ENCODE measurements around the gene CDC42EP4. TPM values are rescaled to one million over a fixed set of nuclear protein-coding genes. Genes with fewer than 3 reads are reported as not detected.
A peak's percentile ranks its signal among the peaks of the same experiment; 100 is the strongest.

The CDC42EP4 gene
- total RNA-seq, 2 donors from 2014 or later = 35.4 to 56.0 TPM

- no peak for DNase-seq (ENCODE audit: low spot score)
- no peak overlapping the region for H3K4me3 ChIP-seq
- H3K4me1 ChIP-seq = peaks cover 0 to 67% of the 10 kb centered on the region in 2 donors
- no peak for TF ChIP-seq CTCF (IDR thresholded peaks at IDR 0.05)
- no peaks in the 10 kb centered on the region for H3K9me3 ChIP-seq
- peak overlapping the region; percentile 90 to 96 for H3K27ac ChIP-seq
- H3K27me3 ChIP-seq = no peaks in the 10 kb centered on the region
- peaks cover 24% of the 10 kb centered on the region for H3K36me3 ChIP-seq
These were observed 25.6 kb downstream of the CDC42EP4 start for GRCh38 chr17:73285916-73286862.

- peaks cover 0 to 61% of the 10 kb centered on the region in 2 donors for H3K4me1 ChIP-seq
These were observed 26.2 kb downstream of the CDC42EP4 start for GRCh38 chr17:73285603-73285908.

GRCh38 chr17:73284906-73285602 lies 26.7 kb downstream of the CDC42EP4 start:
- Histone ChIP-seq H3K27me3 (no peaks in the 10 kb centered on the region), H3K9me3 (no peaks in the 10 kb centered on the region), H3K27ac (peak overlapping the region in 1 of 2 donors; percentile 19), H3K4me3 (no peak overlapping the region), H3K4me1 (peaks cover 0 to 56% of the 10 kb centered on the region in 2 donors), H3K36me3 (peaks cover 24% of the 10 kb centered on the region)
- DNase-seq (ENCODE audit: low spot score) = no peak
- TF ChIP-seq CTCF (IDR thresholded peaks at IDR 0.05) = no peak

More at GRCh38 chr17:73285603-73285908, 26.2 kb downstream of the CDC42EP4 start:
- Histone ChIP-seq H3K36me3 (peaks cover 24% of the 10 kb centered on the region), H3K27ac (peak overlapping the region in 1 of 2 donors; percentile 19), H3K27me3 (no peaks in the 10 kb centered on the region), H3K9me3 (no peaks in the 10 kb centered on the region), H3K4me3 (no peak overlapping the region)
- no peak for DNase-seq (ENCODE audit: low spot score)
- TF ChIP-seq CTCF (IDR thresholded peaks at IDR 0.05) = no peak

- peak overlapping the region; percentile 19 to 28 for H3K27ac ChIP-seq
- H3K4me1 ChIP-seq = peaks cover 0 to 55% of the 10 kb centered on the region in 2 donors
- TF ChIP-seq CTCF (IDR thresholded peaks at IDR 0.05) = no peak
- H3K36me3 ChIP-seq = peaks cover 24% of the 10 kb centered on the region
- no peaks in the 10 kb centered on the region for H3K27me3 ChIP-seq
- no peaks in the 10 kb centered on the region for H3K9me3 ChIP-seq
- H3K4me3 ChIP-seq = no peak overlapping the region
- no peak for DNase-seq (ENCODE audit: low spot score)
These were observed 27.4 kb downstream of the CDC42EP4 start for GRCh38 chr17:73284354-73284753.

GRCh38 chr17:73283841-73284282 lies 27.9 kb downstream of the CDC42EP4 start:
- no peak for DNase-seq (ENCODE audit: low spot score)
- H3K4me1 ChIP-seq = peaks cover 0 to 55% of the 10 kb centered on the region in 2 donors
- H3K27ac ChIP-seq = peak overlapping the region; percentile 28 to 29

More at GRCh38 chr17:73283841-73284282, 27.9 kb downstream of the CDC42EP4 start:
- TF ChIP-seq CTCF (IDR thresholded peaks at IDR 0.05) = no peak
- Histone ChIP-seq H3K36me3 (peaks cover 24% of the 10 kb centered on the region), H3K27me3 (no peaks in the 10 kb centered on the region), H3K9me3 (no peaks in the 10 kb centered on the region), H3K4me3 (no peak overlapping the region)

All from right atrium auricular region (tissue), 2 donors.